GM21619 (cell line): ENCODE results near the gene POP7.
"Not testable (repeated sequence)": the region's sequence is repeated elsewhere in the genome, so short reads cannot be mapped to it uniquely, and the experiment has no call there.

ENCODE experiments used
- ATAC-seq: cut with Tn5 transposase; IDR thresholded peaks from one replicate; pipeline ENCODE4 v1.9.1; 2021; ENCODE audit not compliant: unreplicated experiment

Gene POP7

DNA sequence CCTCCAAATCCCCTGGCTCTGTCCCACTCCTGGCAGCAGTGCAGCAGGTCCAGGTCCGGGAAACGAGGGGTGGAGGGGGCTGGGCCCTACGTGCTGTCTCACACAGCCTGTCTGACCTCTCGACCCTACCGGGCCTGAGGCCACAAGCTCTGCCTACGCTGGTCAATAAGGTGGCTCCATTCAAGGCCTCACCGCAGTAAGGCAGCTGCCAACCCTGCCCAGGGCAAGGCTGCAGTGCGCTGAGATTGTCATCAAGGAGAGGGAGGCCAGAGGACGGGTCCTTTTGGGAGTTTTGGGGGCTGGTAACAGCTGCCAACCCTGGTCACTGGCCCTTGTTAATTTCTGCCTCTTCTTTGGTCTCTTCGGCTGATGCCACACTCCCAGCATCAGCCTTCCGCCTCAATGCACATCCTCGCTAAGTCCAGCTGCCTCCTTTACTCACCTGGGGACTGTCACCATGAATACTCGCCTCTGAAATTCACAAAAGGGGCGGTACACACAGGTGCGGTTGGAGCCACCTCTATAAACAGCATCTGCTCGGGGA is 17.9 kb downstream of the POP7 start:
- ATAC-seq = no peak

DNA sequence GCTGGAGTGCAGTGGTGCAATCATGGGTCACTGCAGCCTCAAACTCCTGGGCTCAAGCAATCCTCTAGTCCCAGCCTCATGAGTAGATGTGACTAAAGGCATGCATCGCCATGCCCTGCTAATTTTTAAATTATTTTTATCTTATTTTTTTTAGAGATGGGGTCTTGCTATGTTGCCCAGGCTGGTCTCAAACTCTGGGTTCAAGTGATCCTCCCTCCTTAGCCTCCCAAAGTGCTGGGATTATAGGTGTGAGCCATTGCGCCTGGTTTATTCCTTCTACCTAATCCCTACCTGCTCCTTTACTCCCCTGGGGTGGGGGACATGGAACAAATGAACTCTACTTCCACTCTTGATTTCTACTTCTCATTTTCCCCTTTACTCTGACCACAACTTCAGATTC is 18.4 kb downstream of the POP7 start:
- not testable (repeated sequence) for ATAC-seq

DNA sequence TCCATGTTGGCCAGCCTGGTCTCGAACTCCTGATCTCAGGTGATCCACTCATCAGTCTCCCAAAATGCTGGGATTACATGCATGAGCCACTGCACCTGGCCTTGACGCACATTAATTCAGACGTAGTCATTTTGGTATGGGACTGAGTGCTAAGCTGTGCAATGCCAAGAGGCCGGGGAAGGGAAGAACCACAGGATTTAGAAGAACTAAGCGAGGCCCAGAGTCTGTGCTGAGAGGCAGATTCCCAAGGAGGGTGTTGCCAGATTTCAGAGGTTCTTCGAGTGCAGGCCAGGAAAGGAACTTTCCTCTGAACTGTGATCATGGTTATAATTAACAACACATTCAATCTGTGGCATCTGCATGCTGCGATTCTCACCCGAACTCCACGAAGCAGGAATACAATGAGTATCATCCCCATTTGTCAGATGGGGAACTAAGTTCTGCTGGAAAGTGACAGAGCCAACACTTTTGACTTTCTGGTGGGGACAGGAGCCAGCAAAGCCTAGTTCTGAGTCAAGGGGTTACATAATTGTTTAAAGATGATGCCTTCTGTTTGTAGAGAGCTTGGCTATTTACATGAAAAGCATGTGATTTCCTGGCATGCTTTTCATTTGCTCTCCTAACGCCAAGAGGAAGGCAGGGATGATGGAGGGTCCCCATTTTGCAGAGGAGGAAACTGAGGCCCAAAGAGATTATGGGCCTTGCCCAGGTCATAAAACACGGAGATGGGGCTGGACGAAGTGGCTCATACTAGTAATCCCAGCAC is 21.3 kb downstream of the POP7 start:
- ATAC-seq = no peak

DNA sequence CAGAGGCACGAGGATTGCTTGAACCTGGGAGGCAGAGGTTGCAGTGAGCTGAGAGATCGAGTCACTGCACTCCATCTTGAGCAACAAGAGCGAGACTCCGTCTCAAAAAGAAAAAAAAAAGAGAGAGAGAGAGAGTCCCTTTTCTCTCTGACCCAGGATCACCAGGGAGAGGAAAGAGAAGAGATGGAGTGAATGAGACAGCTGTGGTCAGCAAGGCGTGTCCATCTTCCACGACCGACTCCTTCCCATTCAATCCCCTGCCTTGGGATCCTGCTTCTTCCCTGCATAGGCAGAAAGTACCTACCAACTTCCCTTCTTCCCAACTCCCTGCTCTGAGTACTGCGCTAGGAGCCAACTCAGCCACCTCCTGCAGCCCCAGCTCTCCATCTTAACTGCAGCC is 22.3 kb downstream of the POP7 start:
- ATAC-seq = no peak

DNA sequence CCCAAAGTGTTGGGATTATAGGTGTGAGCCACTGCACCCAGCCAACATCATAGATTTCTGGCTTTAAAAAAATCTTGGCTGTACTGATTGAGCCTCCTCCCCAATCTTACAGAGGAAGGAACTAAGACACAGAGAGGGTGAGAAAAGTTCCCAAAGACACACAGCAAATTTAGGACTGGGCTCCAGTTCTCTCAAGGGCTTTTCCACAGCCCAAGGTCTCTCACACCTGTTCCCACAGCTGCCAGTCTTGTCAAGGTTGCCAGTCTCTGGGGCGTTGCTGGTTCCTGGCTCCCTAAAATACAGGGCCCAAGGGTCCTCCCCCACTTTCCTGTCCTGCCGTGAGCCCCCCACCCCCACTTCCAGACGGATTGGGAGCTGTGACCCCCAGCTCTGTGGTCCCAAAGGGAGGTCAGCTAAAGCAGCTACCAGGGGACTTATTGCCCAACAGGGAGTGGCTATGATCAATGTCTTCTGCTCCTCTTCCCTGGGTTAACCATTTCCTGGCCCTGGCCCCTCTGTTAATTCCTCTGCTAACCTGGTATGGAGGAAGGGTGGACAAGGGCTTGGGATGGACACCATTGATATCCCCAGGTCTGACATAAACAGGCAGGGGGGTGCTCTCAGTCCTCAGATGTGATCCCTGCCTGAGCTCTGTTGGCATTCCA is 24.3 kb downstream of the POP7 start:
- no peak for ATAC-seq

DNA sequence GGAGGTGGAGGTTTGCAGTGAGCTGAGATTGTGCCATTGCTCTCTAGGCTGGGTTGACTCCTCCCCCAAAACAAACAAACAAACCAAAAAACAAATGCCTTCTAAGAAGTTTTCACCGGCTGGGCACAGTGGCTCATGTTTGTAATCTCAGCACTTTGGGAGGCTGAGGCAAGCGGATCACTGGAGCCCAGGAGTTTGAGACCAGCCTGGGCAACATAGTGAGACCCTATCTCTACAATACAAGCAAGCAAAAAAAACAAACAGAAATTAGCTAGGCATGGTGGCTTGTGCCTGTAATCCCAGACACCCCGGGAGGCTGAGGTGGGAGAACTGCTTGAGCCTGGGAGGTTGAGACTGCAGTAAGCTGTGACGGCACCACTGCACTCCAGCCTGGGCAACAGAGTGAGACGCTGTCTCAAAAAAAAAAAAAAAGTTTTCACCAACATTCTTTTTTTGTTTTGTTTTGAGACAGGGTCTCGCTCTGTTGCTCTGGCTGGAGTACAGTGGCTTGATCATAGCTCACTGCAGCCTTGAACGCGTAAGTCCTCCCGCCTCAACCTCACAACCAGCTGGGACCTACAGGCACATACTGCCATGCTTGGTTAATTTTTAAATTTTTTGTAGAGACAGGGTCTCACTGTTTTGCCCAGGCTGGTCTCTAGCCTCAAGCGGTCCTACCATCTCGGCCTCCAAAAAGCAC is 26.2 kb downstream of the POP7 start:
- ATAC-seq = no peak

DNA sequence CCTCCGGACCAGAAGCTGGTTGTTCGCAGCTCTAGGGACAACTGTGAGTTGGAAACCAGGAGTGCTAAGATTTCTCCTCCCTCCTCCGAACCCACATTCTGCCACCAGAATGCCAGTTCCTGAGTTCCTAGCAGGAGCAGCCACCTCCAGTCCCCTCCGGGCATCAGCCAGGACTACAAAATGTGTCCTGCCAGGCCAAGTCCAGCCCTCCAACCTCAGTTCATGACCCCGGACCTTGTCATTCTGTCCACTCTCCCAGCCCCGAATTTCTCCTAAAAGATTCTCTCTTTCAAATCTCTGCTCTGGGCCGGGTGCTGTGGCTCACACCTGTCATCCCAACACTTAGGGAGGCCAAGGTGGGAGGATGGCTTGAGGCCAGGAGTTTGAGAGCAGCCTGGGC is 29.8 kb downstream of the POP7 start:
- no peak for ATAC-seq

DNA sequence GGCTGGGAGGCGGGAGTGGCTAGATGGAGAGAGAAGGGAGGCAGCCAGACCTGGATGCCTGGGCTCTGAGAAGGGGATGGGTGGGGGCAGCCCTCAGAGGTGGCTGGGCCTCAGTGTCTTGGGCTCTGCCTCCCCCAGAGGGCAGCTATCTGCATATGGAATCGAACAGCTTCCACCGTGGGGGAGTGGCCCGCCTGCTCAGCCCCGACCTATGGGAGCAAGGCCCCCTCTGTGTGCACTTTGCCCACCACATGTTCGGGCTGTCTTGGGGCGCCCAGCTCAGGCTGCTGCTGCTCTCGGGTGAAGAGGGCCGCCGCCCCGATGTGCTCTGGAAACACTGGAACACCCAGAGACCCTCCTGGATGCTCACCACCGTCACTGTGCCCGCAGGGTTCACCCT is 30.8 kb downstream of the POP7 start:
- no peak for ATAC-seq

DNA sequence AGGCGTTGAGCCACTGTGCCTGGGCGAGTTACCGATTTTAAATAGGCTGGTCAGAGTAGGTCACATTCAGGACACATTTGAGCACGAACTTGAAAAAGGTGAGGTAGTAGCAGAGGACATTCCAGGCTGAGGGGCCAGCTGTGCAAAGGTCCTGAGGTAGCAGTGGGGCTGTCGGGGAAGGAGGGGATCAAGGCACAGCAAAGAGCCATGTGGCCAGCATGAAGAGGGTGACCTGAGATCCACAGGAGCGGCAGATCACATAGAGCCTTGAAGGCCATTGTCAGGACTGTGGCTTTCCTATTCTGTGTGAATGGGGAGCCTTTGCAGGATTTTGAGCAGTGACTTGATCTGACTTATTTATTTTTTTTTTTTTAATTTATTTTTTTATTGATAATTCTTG is 34.0 kb downstream of the POP7 start:
- ATAC-seq = no peak

DNA sequence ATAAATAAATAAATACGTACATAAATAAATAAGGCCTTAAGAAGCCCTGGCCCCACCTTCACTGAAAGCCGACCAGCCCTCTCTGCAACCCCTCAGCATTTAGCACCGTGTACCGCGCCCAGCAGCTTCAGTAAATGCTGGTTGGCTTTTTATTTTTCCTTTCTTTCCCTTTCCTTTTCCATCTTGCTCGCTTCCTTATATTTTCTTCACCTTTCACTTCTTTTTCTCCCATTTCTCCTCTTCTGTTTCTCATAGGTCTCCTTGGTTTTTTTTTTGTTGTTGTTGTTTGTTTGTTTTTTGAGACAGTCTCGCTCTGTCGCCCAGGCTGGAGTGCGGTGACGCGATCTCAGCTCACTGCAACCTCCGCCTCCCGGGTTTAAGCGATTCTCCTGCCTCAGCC is 38.7 kb downstream of the POP7 start:
- ATAC-seq = no peak

DNA sequence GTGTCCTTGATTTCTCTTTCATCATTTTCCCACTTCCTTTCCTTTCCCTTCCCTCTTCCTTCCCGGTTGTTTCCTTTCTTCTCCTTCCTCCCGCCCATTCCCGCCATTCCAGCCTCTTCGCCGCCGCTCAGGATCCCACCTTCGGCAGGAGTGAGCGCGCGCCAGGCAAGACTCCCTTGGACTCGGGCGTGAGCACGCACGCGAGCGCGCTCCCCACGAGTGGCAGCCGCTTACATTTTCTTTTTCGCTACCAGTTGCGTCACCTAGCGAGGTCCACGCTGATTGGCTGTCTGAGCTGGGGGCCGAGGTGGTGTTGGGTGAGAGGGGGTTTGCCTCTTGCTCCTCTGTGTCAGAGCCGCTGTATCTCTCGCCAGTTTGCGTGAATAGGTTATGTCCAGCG is 39.3 kb downstream of the POP7 start:
- ATAC-seq = no peak

DNA sequence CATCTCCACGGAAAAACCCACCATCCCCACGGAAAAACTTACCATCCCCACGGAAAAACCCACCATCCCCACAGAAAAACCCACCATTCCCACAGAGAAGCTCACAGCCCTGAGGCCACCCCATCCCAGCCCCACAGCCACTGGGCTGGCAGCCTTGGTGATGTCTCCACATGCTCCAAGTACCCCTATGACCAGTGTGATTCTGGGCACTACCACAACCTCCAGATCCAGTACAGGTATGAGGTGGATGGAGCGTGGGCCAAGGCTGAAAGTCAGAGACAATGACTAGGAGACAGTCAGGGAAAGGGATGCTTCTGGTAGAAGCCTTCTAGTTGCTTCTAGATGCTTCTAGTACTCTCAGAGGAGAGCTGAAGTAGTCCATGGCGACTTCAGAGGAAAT is 47.1 kb downstream of the POP7 start:
- no peak for ATAC-seq

DNA sequence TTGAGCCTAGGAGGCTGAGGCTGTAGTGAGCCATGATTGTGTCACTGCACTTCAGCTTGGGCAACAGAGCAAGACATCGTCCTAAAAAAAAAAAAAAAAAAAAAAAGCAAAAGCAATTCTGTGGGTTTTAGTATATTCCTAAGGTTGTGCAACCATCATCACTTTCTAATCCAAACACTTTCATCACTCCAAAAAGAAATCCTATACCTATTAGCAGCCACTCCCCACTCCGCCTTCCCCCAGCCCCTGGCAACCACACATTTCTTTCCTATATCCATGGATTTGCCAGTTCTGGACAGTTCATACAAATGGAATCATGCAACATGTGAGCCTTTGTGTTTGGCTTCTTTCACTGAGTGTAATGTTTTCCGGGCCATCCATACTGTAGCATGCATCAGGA is 47.8 kb downstream of the POP7 start:
- ATAC-seq = no peak
